Transverse colon (tissue), 4 donors: ENCODE measurements around the gene RHOC. TPM values are rescaled to one million over a fixed set of nuclear protein-coding genes. Genes with fewer than 3 reads are reported as not detected.

Experiments used
- DNase-seq: peaks from one replicate; pipeline ENCODE4 v3.0.0-alpha.2; 2019
- H3K27ac ChIP-seq, 4 donors: fragments of 200-600 bp; sonication (generic); 2 replicates each; pipeline ENCODE4 v1.5.1; 2016 to 2018; ENCODE audit warnings: inconsistent platforms in 4 of 4
- H3K27me3 ChIP-seq: fragments of 200-600 bp; sonication (generic); 2 replicates; pipeline ENCODE4 v1.5.1; 2017; ENCODE audit warnings: inconsistent platforms
- H3K36me3 ChIP-seq, 4 donors: fragments of 200-600 bp; sonication (generic); 2 replicates each; pipeline ENCODE4 v1.5.1; 2017 to 2019; ENCODE audit warnings: inconsistent platforms in 4 of 4
- H3K4me1 ChIP-seq, 4 donors: fragments of 200-600 bp; sonication (generic); 2 replicates each; pipeline ENCODE4 v1.5.1; 2017 to 2020; ENCODE audit warnings: inconsistent platforms in 4 of 4
- H3K4me3 ChIP-seq, 4 donors: fragments of 200-600 bp; sonication (generic); 1 replicate in 1 of 4; 2 replicates in 3 of 4; pipeline versions ENCODE4 v1.5.1 to v1.6.1; 2017 to 2019; ENCODE audit warnings: inconsistent platforms in 4 of 4
- H3K9me3 ChIP-seq, 2 donors: fragments of 200-600 bp; sonication (generic); 2 replicates each; pipeline ENCODE4 v1.5.1; 2017 to 2019; ENCODE audit warnings: inconsistent platforms in 2 of 2
- CTCF ChIP-seq, 5 experiments: fragments of 200-600 bp in 3 of 5; fragments of 450-650 bp in 2 of 5; sonication (generic) in 3 of 5; IDR thresholded peaks; 1 replicate in 2 of 5; 2 replicates in 3 of 5; pipeline ENCODE4 v1.5.1; 2016 to 2017; ENCODE audit warnings: antibody characterized with exemption in 5 of 5, inconsistent platforms in 3 of 5, mild to moderate bottlenecking in 2 of 5, moderate library complexity in 1 of 5
- EP300 ChIP-seq: sonication (generic); formaldehyde crosslinking; IDR thresholded peaks from one replicate; pipeline ENCODE4 v1.6.1; 2017; ENCODE audit warnings: antibody characterized with exemption, low read depth
- POLR2A ChIP-seq: fragments of 450-650 bp; IDR thresholded peaks from one replicate; pipeline ENCODE4 v1.6.1; 2016; ENCODE audit warnings: antibody characterized with exemption, mild to moderate bottlenecking, moderate library complexity
- POLR2AphosphoS5 ChIP-seq, 3 donors: sonication (generic); formaldehyde crosslinking; IDR thresholded peaks; one replicate each; pipeline ENCODE4 v1.6.1; 2016; ENCODE audit warnings: antibody characterized with exemption in 3 of 3
- WGBS, 2 donors: methylation state at CpG; one replicate each; pipeline ENCODE4 v1.1.5; 2018; ENCODE audit warnings: low coverage in 1 of 2; 5-methylcytosine and 5-hydroxymethylcytosine counted together
- in situ Hi-C, 4 donors: fragments of 200-750 bp; cut with MboI; loops; one replicate each; pipeline versions ENCODE4 v1.15.0 to v1.15.1; 2017; ENCODE audit warnings: low sequenced_read_pairs in 3 of 4, low pct_ligation_motif_present in 1 of 4, low pct_unique_long_range_greater_than_20kb in 1 of 4
- intact Hi-C: fragments of 100-400 bp; cut with DNase I; formaldehyde crosslinking; loops from one replicate; pipeline ENCODE4 v1.15.1; 2023; ENCODE audit warnings: low total_unique reads
- total RNA-seq, 4 donors: library from RNA; depleted of rRNA; stranded (reverse); fragments of >200 nt; gene quantifications; one replicate each; pipeline ENCODE4 v1.1.0, GENCODE V29; 2016

RHOC gene
- total RNA-seq, 4 donors from 2014 or later = 438 to 737 (median 617) TPM

GRCh38 chr1:112686417-112686816 lies 20.5 kb downstream of the RHOC start:
- no peaks in the 10 kb centered on the region for H3K9me3 ChIP-seq
- in situ Hi-C loops = no loop called here
- no peaks in the 10 kb centered on the region for H3K4me1 ChIP-seq
- intact Hi-C loops = no loop called here
- peaks cover 0 to 8% (median 2%) of the 10 kb centered on the region in 4 donors for H3K36me3 ChIP-seq
- no peaks in the 10 kb centered on the region for H3K27me3 ChIP-seq
- no peak for DNase-seq
- TF ChIP-seq POLR2A (no peak), CTCF (IDR thresholded peaks at IDR 0.05) (no peak), POLR2AphosphoS5 (IDR thresholded peaks at IDR 0.05) (no peak), EP300 (no peak)
- WGBS, 2 donors = 66 to 67% methylated on average over 1 to 3 of the region's 3 CpGs
- no peak overlapping the region for H3K4me3 ChIP-seq
- no peak overlapping the region for H3K27ac ChIP-seq

GRCh38 chr1:112685913-112686312 lies 21.0 kb downstream of the RHOC start:
- H3K4me3 ChIP-seq = no peak overlapping the region
- in situ Hi-C loops = no loop called here
- intact Hi-C loops = no loop called here
- H3K4me1 ChIP-seq = no peaks in the 10 kb centered on the region
- TF ChIP-seq POLR2AphosphoS5 (IDR thresholded peaks at IDR 0.05) (no peak), EP300 (no peak), POLR2A (no peak), CTCF (IDR thresholded peaks at IDR 0.05) (no peak)
- H3K36me3 ChIP-seq = peaks cover 0 to 8% (median 0%) of the 10 kb centered on the region in 4 donors
- H3K9me3 ChIP-seq = no peaks in the 10 kb centered on the region
- H3K27ac ChIP-seq = no peak overlapping the region
- WGBS, 2 donors = 84 to 93% methylated on average over 5 of the region's 5 CpGs
- H3K27me3 ChIP-seq = no peaks in the 10 kb centered on the region
- DNase-seq = no peak

GRCh38 chr1:112678605-112679004 lies 28.3 kb downstream of the RHOC start:
- Histone ChIP-seq H3K4me3 (no peak overlapping the region), H3K4me1 (peaks cover 6 to 19% (median 12%) of the 10 kb centered on the region in 4 donors), H3K27ac (no peak overlapping the region), H3K27me3 (no peaks in the 10 kb centered on the region), H3K36me3 (no peaks in the 10 kb centered on the region), H3K9me3 (no peaks in the 10 kb centered on the region)
- TF ChIP-seq CTCF (IDR thresholded peaks at IDR 0.05) = no peak
- TF ChIP-seq POLR2A = no peak
- no peak for TF ChIP-seq POLR2AphosphoS5 (IDR thresholded peaks at IDR 0.05)
- TF ChIP-seq EP300 = no peak
- WGBS, 2 donors = 89 to 91% methylated on average over 3 of the region's 3 CpGs
- intact Hi-C loops (no loop called here), in situ Hi-C loops (no loop called here)
- no peak for DNase-seq

GRCh38 chr1:112677501-112677900 lies 29.4 kb downstream of the RHOC start:
- in situ Hi-C loops = no loop called here
- Histone ChIP-seq H3K27me3 (no peaks in the 10 kb centered on the region), H3K27ac (no peak overlapping the region), H3K9me3 (no peaks in the 10 kb centered on the region), H3K36me3 (no peaks in the 10 kb centered on the region), H3K4me1 (peaks cover 11 to 24% (median 16%) of the 10 kb centered on the region in 4 donors), H3K4me3 (no peak overlapping the region)
- intact Hi-C loops = no loop called here
- 98 to 100% methylated on average over 1 to 4 of the region's 4 CpGs for WGBS, 2 donors
- TF ChIP-seq CTCF (IDR thresholded peaks at IDR 0.05) (no peak), EP300 (no peak), POLR2AphosphoS5 (IDR thresholded peaks at IDR 0.05) (no peak), POLR2A (no peak)
- DNase-seq = no peak
